ENCODE measurements around the gene PFKFB2.

PFKFB2 gene

DNA sequence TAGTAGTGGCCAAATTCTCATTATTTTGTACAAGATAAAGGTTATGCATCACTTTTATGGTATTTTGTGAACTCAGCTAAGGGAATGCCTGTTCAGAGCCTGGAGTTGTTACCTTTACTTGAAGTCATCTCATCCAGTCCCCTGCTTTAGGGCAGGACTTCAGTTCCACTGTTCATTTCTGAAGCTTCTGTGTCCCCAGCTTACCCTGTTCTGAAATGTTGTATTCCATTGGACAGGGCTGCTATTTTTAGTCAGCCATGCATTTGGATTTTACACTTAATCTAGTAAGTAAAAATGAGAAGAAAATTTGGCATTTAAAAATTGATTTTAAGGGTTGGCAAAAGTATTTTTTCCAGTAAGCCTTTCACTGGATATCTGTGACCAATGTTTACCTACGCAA, 23.9 kb downstream of the PFKFB2 start:
- no peak overlapping the region for H3K4me3 ChIP-seq (ENCODE audit: control insufficient read depth, low read depth, low read length)
- TF ChIP-seq CTCF (IDR thresholded peaks at IDR 0.05; ENCODE audit: control insufficient read depth, insufficient read depth, low read depth, low read length, missing control alignments): no peak
- no peak for DNase-seq (ENCODE audit: low read depth)

DNA sequence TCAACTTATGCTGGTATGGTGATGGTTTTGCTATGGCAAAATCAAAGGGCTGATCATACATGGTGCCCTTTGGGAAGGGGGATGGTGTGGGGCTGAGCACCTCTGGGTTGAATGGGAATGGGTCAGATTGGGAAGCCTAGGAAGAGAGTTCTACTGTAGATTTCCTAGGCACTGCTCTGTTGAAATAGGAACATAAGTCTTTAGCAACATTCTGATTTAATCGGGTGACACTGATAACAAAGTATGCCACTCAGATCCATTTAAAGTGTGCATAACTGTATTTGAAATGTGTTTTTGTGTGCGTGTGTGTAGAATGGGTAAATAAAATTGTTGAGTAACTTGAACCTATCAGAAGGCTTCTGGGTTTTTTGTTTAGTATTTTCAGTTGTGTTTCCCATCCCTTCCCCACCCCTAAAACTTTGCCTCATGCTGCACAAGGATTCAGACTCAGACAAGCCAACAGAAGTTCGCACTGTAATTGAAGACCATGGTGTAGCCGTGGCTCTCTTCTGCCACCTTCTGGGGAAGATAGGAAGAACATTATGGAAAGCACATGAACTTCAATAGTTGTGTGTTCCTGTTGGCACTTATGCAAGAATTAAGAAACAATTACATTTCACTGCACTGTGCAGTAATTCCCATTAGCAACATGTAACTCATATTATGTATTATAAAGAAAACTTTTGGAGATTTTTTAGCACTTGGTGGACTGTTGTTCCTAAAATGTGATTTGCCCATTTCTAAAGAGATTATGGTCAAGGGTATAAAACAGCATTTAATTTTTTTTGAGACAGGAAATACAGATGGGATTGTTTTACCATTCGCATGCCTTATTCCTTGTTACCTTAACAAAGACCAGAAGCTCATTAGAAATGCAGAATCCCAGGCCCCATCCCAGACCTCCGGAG, 24.6 kb downstream of the PFKFB2 start:
- H3K4me3 ChIP-seq (ENCODE audit: control insufficient read depth, low read depth, low read length): no peak overlapping the region
- peak; percentile 92 for TF ChIP-seq CTCF (IDR thresholded peaks at IDR 0.05; ENCODE audit: control insufficient read depth, insufficient read depth, low read depth, low read length, missing control alignments)
- DNase-seq (ENCODE audit: low read depth): peak; percentile 52

- TF ChIP-seq CTCF (IDR thresholded peaks at IDR 0.05; ENCODE audit: control insufficient read depth, insufficient read depth, low read depth, low read length, missing control alignments): no peak
- H3K4me3 ChIP-seq (ENCODE audit: control insufficient read depth, low read depth, low read length): no peak overlapping the region
- no peak for DNase-seq (ENCODE audit: low read depth)
Observed at GRCh38 chr1:207078578-207079132, 25.6 kb downstream of the PFKFB2 start.

DNA sequence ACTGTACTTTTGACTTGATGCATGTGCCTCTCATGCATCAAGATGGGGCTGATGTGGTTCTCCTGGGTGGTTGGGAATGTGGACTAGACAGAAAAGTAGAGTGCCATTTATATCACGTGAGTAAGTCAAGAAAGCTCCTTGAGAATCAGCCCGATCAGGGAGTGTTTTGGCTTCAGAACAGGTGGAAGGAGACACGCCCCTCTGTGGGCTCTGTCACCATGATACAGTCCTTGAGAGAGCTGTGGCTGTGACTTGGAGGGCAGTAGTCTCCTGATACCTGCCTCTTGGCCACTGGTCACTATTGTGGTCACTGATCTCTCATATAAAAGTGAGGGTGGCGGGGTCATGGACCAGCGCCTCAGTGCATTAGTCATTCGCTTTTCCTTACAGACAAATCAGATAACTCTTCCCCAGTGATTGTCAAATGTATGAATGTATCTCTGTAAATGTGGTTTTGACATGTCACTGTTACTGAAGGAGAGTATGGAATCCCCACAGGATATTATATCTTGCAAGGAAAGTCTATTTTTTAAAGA, 26.7 kb downstream of the PFKFB2 start:
- no peak for TF ChIP-seq CTCF (IDR thresholded peaks at IDR 0.05; ENCODE audit: control insufficient read depth, insufficient read depth, low read depth, low read length, missing control alignments)
- DNase-seq (ENCODE audit: low read depth): no peak

GRCh38 chr1:207081088-207081487, 28.0 kb downstream of the PFKFB2 start:
- TF ChIP-seq CTCF (IDR thresholded peaks at IDR 0.05; ENCODE audit: control insufficient read depth, insufficient read depth, low read depth, low read length, missing control alignments): no peak
- DNase-seq (ENCODE audit: low read depth): no peak
- no peak overlapping the region for H3K4me3 ChIP-seq (ENCODE audit: control insufficient read depth, low read depth, low read length)

More for the DNA sequence above, 26.7 kb downstream of the PFKFB2 start:
- H3K4me3 ChIP-seq (ENCODE audit: control insufficient read depth, low read depth, low read length): no peak overlapping the region

GRCh38 chr1:207081806-207082205, 28.7 kb downstream of the PFKFB2 start:
- no peak for TF ChIP-seq CTCF (IDR thresholded peaks at IDR 0.05; ENCODE audit: control insufficient read depth, insufficient read depth, low read depth, low read length, missing control alignments)
- H3K4me3 ChIP-seq (ENCODE audit: control insufficient read depth, low read depth, low read length): no peak overlapping the region
- DNase-seq (ENCODE audit: low read depth): no peak

Data from AG09309 (cell line).